ENCODE data around the gene TMEM8B.

DNA sequence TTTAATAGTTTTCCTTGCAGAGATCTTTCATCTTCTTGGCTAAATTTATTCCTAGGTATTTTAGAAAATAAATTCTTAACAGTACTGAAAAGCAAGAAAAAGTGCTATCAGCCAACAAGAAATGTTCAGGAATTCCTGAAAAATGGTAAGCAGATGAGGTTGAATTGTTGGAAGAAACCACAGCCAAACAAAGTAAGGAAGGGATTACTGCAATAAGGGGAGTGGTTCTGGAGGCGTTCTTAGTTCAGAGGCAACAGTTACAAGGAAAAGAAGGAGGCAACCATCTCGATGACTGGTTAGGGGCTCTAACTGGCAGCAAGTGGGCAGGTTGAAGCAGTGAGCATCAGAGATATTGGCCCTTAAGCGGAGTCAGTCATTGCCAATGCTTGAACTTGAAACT is 54.0 kb downstream of the TMEM8B start:
- no peak for TF ChIP-seq CTCF (IDR thresholded peaks at IDR 0.05; ENCODE audit: control extremely low read depth in 1 of 3, insufficient read depth in 1 of 3, low read depth in 1 of 3, low read length in 3 of 3)
- no peak for TF ChIP-seq CBX8 (IDR thresholded peaks at IDR 0.05; ENCODE audit: borderline replicate concordance, low read depth, low read length)
- no peak for TF ChIP-seq EZH2 (IDR thresholded peaks at IDR 0.05; ENCODE audit: low read depth, low read length, severe bottlenecking)
- no peak for TF ChIP-seq KDM1A (IDR thresholded peaks at IDR 0.05; ENCODE audit: borderline replicate concordance, low read length)
- TF ChIP-seq RFX5 (IDR thresholded peaks at IDR 0.05; ENCODE audit: borderline replicate concordance, low read depth, low read length), result no peak
